SKM-1 (cell line): ENCODE results near the gene TEX14.
"Not testable (repeated sequence)": the region's sequence is repeated elsewhere in the genome, so short reads cannot be mapped to it uniquely, and the experiment has no call there.

ENCODE experiments used
- DNase-seq: peaks from one replicate; lab custom pipeline; 2025; ENCODE audit not compliant: unreplicated experiment; lab: John Stamatoyannopoulos, UW

The TEX14 gene

DNA sequence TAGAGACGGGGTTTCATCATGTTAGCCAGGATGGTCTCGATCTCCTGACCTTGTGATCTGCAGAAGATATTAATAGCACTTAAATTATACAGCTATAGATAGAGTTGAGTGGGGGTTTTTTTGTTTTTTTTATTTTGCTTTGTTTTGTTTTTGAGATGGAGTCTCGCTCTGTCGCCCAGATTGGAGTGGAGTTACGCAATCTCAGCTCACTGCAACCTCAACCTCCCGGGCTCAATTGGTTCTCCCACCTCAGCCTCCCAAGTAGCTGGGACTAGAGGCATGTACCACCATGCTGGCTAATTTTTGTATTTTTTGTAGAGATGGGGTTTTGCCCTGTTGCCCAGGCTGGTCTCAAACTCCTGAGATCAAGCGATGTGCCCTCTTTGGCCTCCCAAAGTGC is 1.8 kb downstream of the TEX14 start:
- not testable (repeated sequence) for DNase-seq

DNA sequence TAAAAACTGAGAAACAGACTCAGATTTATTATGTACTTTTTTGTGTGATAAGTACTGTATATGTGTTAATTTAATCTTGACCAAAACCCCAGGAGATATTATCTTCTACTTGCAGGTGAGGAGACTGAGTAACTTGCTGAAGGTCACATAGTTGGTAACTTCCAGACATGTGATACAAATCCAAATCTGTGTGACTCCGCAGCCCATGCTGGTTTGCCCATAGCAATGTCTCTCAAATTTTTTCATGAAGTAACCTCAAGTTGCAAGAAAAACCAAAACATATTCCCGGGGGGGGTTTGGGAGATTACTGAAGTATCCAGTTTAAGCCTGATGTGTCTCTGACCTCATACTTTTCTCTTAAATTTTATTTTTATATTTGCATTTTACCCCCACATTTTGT is 3.3 kb downstream of the TEX14 start:
- no peak for DNase-seq

DNA sequence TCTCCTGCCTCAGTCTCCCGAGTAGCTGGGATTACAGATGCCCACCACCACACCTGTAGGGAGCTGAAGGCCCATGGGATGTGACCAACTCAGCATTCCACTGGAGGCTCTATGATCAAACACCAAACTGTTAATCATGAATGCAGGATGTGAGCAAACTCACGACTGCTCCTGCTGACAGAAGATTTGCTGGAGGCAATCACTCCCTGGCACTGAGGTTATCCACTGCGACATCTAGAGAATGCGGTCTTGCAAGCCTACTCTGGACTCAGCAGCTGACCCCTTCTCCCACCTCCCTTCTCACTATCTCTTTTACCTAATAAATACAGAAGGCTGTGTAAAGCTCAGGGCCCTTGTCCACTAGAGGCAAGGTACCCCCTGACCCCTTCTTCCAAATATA is 4.9 kb downstream of the TEX14 start:
- no peak for DNase-seq

DNA sequence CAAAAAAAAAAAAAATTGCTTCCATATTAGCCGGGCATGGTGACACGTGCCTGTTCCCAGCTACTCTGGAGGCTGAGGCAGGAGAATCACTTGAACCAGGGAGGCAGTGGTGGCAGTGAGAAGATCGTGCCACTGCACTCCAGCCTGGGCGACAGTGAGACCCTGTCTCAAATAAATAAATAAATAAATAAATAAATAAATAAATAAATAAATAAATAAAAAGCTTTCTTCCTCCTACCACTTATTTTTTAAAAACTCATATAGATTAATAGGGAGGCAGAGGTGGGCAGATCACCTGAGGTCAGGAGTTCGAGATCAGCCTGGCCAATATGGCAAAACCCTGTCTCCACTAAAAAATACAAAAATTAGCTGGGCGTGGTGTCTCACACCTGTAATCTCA is 7.4 kb downstream of the TEX14 start:
- not testable (repeated sequence) for DNase-seq

DNA sequence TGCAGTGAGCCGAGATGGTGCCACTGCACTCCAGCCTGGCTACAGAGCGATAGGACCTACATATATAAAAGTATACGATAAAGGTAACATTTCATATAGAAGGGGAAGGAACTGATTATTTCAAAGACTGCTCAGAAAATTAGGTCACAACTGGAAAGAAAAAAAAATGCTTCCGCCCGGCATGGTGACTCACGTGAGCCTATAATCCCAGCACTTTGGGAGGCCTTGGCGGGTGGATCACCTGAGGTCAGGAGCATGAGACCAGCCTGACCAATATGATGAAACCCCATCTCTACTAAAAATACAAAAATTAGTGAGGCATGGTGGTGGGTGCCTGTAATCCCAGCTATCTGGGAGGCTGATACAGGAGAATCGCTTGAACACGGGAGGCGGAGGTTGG is 7.8 kb downstream of the TEX14 start:
- no peak for DNase-seq

- no peak for DNase-seq
Measured at GRCh38 chr17:58680038-58680369, 11.8 kb downstream of the TEX14 start.

- DNase-seq: no peak
Measured at GRCh38 chr17:58679263-58680037, 12.4 kb downstream of the TEX14 start.

DNA sequence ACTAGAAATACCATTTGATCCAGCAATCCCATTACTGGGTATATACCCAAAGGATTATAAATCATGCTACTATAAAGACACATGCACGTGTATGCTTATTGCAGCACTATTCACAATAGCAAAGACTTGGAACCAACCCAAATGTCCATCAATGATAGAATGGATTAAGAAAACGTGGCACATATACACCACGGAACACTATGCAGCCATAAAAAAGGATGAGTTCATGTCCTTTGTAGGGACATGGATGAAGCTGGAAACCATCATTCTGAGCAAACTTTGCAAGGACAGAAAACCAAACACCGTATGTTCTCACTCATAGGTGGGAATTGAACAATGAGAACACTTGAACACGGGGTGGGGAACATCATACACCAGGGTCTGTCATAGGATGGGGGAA is 13.6 kb downstream of the TEX14 start:
- not testable (repeated sequence) for DNase-seq

DNA sequence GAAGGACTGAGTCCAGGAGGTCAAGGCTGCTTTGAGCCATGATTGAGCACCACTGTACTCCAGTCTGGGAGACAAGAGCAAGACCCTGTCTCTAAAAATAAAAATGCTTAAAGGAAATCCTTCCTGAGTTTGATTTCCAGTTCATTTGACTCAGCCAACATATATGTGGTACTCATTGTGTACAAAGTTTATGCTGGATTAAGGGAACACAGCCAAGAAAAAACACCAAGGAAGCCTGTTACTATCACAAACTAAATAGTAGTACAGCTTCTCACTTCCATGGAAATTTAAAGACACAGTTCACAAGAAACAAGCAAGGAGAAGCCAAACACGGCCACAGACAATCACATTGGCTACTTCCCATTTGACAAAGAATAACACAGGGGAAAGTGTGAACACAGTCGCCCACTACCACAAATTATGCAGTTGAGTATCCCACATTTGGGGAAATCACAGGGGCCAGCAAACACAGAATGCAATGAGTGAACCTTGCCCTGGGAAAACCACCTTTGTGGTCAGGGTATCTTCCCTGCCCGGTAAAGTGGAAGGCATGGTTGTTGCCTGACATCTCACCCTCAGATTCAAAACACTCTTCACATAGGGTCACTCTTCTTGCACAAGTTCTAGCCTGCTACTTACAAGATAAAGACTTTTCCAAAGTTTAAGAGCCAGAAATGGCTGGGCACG is 14.5 kb downstream of the TEX14 start:
- DNase-seq: no peak

- no peak for DNase-seq
Measured at GRCh38 chr17:58671969-58672368, 19.9 kb downstream of the TEX14 start.

DNA sequence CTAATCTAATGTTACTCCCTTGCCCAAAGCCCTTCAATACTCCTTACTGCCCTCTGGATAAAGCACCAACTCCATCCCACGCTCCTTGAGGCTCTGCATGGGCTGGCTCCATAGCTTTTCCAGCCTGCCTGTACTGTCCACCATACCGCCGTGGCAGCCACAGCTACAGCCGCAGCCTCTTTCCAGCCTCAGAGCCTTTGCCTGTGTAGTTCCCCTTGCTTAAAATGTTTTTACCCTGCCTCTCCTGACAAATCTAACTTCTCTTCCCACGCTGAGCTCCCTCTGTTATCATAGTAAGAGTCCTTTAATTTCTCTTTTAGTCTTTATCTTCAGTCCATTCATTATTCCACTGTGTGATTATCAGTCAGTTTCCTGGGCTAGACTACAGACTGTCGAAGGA is 22.0 kb downstream of the TEX14 start:
- DNase-seq: no peak

GRCh38 chr17:58668598-58668935 is 23.3 kb downstream of the TEX14 start:
- no peak for DNase-seq

DNA sequence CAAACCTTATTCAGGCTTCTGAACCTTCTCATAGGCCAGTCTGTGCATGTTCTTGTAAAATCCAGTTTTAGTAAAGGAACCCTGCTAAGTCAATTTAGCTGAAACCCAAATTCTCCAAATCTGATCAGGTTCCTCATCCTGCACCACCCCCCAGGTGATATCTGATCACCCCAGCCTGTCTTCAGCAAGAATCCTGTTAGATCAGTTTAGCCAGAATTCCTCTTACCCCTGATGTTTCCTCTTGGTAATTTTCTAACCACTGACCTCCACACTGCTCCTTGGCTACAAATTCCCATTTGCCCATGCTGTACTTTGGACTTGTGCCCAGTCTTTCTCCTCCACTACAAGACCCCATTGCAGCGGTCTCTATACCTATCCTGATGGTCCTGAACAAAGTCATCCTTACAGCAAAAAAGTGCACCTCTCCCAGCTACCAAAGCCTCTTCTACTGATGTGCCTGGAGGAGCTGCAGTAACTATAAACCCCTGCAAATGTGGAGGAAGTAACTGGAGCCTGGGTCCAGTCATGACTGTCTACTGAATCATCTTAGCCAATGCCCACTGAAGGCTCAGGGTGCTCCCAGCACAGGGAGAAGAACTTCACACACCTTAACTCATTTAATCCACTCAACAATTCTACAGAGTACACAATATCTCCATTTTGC is 23.8 kb downstream of the TEX14 start:
- no peak for DNase-seq

GRCh38 chr17:58666858-58667267 is 25.0 kb downstream of the TEX14 start:
- no peak for DNase-seq

- no peak for DNase-seq
Measured at GRCh38 chr17:58665946-58666857, 25.6 kb downstream of the TEX14 start.

DNA sequence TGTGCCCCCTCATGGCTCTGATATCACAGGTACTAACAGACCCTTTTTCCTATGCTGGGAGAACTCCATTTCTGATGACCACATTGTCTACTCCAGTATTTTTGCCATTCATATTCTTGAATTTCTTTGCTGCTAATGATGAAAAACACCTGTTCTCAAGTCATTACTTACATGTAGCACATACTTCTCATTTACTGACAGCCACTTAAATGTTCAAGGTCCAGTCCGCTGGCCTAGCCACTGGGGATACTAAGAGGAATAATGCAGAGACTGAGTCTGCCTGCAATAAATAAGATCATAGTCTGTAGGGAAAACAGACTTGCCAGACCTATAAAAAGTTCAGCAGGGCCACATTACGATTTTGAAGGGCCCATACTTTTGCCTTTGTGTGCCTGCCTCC is 27.5 kb downstream of the TEX14 start:
- DNase-seq: no peak

DNA sequence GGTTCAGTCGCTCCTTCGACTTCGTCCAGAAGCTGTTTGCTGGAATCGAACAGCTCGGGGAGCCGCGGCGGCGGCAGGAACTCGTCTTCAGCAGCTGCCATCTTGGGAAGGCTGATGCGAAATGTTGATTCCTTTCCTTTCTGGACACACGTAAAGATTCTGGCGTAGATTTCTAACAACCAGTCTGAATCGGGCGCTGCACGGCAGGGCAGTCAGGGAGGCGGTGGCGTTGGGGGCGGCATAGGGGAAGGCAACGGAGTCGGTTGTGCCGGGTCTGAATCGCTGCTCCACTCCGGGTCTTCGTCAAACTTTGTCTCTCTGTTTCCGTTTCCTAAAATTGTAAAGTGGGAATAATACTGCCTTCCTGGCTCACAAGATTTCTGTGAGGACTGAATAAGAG is 30.3 kb downstream of the TEX14 start:
- DNase-seq: no peak

DNA sequence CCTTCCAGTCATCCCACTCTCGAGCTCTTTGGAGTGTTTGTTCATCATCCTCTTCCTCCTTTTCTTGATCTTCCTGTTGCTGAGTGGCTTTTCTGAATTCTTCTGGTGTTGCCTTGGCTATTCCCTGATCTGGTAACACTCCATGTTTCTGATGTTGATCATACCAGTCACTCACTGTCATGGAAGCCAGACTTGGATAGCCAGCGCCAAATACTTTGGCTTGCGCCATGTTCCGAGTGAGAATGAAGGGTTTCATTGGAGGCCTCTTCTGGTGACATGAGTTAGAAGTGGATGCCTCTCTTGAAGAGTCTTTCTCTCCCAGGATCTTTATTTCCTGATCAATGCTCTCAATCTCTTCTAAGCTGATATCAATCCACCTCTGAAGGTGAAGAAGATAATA is 31.2 kb downstream of the TEX14 start:
- no peak for DNase-seq

GRCh38 chr17:58659714-58660084 is 32.1 kb downstream of the TEX14 start:
- not testable (repeated sequence) for DNase-seq

DNA sequence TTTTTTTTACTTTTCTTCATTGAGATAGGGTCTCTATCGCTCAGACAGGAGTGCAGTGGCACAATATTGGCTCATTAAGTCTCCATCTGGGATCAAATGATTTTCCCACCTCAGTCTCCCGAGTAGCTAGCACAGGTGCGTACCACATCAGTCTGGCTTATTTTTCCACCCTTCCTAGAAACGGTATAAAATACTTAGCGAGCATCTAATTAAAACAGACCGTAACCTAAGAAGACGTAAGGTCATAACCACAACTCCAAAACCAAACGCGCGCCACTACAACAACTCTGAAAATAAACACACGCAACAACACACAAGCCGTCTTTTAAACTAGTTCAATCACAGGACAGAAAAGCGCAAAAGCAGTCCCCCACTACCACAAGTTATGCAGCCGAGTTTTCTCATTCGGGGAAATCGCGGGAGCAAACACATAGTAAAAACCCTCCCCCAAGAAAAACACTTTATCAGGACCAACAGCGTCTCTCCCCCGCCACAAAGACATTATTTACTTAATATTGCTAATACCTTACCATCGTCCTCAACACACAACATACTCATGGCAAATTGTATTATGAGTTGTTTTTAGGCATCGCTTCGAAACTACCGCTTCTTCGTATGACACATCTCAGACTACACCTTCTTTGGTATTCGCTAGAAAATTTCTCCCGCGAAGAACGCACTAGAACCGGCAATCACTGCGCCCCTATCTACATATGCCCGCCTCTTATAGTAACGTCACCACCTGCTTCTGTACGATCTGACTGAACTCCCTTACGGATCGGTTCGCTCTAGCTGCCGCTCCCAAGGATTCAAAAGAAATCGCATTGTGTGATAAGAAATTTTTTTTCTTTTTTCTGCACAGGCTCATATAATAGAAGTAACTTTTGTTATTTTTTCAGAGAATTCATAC is 32.8 kb downstream of the TEX14 start:
- peak; percentile 88 for DNase-seq
